Hippocampal formation (tissue), 2 donors: Measurements from ENCODE around the gene ADAMTS7.
"Not testable (repeated sequence)": the region's sequence is repeated elsewhere in the genome, so short reads cannot be mapped to it uniquely, and the experiment has no call there.

ENCODE experiments used
- DNase-seq, 2 donors: peaks; one replicate each; lab custom pipeline; 2025; lab: John Stamatoyannopoulos, UW

Gene ADAMTS7

DNA sequence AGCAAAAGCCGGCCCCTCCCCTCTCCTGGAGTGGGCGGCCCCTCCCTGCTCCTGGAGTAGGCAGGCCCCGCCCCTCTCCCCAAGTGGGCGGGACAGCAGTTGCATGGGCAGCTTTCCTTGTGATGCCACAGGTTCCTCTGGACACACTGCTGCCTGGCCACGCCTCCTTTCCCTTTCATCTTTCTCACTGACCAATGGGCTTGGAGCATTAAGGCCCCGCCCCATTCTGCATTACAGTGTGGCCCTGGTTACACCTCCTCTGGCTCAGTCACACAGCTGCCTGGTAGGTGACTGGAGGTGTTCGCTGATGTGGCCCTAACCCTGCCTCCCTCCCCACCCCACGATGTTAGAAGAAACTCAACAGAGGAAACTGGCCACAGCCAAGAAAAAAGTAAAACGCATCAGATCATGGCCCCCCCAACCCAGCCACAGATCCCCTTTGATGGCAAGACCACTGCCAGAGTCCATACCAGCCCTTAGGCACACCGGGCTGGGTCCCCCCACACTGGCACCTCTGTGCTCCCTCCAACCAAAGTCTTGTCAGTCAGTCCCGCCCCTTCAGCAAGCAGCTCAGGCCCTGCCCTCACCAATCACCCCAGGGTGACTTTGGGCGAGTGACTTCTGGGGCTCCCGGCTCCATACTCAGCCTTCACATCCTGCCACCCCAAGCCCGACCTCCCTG is 84.3 kb downstream of the ADAMTS7 start:
- DNase-seq: no peak

DNA sequence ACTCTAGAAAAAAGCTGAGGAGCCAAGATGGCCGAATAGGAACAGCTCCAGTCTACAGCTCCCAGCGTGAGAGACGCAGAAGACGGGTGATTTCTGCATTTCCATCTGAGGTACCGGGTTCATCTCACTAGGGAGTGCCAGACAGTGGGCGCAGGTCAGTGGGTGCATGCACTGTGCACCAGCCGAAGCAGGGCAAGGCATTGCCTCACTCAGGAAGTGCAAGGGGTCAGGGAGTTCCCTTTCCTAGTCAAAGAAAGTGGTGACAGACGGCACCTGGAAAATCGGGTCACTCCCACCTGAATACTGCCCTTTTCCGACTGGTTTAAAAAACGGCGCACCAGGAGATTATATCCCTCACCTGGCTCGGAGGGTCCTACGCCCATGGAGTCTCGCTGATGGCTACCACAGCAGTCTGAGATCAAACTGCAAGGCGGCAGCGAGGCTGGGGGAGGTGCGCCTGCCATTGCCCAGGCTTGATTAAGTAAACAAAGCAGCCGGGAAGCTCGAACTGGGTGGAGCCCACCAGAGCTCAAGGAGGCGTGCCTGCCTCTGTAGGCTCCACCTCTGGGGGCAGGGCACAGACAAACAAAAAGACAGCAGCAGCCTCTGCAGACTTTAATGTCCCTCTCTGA is 91.3 kb downstream of the ADAMTS7 start:
- DNase-seq: not testable (repeated sequence)

- DNase-seq: no peak
Measured at GRCh38 chr15:78718837-78719236, 92.4 kb downstream of the ADAMTS7 start.

- no peak for DNase-seq
Measured at GRCh38 chr15:78717956-78718656, 93.2 kb downstream of the ADAMTS7 start.

DNA sequence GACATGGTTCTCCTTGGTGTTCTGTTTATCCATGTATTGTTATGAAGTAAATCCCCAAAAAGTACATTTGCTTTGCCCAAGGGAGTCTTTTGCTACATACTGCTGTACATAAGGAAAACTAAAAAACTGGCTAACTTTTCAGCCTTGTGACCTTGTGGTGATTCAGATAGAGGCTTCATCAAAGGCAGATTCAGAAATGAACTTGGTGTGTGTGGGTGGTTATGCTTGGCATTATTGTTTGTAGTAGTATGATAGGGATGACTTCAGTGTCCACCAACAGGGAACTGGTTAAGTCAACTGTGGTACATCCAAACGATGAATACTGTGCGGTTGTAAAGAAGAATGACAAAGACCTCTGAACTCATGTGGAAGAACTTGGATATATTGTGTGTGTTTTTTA is 94.6 kb downstream of the ADAMTS7 start:
- no peak for DNase-seq

DNA sequence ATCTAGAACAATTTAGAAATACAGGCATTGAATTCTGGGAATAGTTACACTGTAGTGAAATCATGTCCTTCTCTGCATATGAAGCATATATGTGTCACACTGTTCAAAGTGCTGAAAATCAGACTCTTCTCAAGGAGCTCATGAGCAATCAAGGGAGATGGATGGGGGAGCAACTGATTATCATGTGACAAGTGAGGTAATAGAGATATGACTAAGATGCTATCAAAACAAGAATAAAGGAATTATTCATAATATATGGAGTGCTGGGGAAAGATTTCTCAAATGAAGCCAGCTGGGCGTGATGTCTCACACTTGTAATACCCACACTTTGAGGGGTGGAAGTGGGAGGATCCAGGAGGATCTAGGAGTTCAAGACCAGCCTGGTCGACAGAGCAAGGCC is 95.3 kb downstream of the ADAMTS7 start:
- DNase-seq: no peak

DNA sequence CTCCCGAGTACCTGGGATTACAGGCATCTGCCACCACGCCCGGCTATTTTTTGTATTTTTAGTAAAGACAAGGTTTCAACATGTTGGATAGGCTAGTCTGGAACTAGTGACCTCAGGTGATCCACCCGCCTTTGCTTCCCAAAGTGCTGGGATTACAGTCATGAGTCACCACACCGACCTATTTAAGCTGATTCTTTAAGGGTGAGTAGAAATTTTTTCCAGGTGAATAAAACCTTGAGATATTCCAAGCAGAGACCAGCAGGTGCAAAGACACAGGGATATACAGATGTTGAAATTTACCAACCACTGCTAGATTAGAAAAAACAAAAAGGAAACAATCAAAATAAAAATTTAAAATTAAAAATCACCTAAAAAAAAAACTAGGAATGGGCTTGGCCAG is 95.8 kb downstream of the ADAMTS7 start:
- DNase-seq: no peak

- no peak for DNase-seq
Measured at GRCh38 chr15:78714890-78715289, 96.4 kb downstream of the ADAMTS7 start.

DNA sequence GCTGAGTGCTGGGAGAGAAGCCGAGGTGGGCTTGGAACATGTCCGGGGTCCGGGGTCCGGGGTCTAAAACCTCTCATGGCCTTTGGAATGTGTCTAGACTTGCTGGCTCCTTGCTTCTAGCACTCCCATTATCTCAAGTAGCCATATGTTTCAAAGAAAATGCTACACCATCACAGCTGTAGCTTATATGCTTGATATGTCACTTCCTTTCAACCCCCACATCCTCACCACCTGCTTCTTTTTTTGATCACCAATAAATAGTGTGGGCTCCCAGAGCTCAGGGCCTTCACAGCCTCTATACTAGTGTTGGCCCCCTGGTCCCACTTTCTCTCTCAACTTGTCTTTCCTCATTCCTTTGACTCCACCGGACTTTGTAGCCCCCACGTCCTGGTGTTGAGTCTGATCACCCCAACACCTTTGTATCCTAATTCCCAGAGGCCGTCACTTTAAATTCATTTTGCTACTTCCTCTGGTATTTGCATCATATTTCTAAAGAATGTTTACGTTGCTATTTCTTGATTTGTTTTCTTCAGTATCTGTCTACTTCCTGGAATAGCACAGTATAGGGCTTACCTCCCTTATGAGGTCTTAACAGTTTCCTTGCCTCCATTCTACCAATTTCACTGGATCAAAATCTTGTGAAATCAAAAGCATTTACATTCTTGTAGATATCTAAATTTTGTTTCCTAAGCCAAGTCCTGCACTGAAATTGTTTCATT is 98.3 kb downstream of the ADAMTS7 start:
- no peak for DNase-seq

DNA sequence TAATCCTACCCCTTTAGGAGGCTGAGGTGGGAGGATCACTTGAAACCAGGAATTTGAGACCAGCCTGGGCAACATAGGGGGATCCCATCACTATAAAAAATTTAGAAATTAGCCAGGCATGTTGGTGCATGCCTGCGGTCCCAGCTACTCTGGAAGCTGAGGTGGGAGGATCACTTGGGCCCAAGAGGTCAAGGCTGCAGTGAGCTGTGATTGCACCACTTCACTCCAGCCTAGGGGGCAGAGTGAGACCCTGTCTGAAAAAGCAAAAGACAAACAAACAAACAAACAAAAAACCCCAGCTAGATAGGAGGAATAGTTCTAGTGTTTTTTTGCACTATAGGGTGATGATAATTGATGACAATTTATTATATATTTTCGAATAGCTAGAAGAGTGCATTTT is 99.6 kb downstream of the ADAMTS7 start:
- no peak for DNase-seq

DNA sequence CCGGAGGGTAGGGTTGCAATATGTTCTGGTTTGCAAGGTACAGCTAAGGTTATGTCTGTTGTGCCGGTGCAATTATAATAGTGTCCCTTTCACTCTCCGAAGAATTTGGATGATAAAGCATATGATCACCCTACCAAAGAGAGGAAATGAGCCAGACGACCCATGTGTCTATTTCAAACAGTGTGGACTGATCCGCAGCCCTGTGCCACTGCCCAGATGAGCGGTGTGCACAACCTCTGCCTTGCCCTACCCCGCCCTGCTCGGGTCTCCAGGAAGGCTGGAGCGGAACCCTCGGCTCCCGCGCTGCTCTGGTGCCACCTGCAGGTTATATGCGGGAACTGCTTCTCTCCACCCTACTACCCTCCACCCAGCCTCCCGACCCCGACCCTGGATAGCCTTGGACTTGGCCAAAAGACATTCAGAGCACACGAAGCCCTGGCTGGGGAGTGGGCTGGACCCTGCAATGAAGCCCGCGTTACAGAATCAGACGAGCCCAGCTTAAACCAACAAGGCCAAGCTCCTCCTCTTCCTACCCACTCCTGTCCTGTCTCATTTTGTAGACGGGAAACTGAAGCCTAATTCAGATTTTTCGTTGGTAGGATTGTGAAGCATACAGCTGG is 101.9 kb downstream of the ADAMTS7 start:
- peak; percentile 5 to 42 for DNase-seq
